Activated naive CD4-positive, alpha-beta T cell treated with anti-CD3 and anti-CD28 coated beads for 36 hours (primary cell): ENCODE measurements around the gene SEMA5B. TPM values are rescaled to one million over a fixed set of nuclear protein-coding genes. Genes with fewer than 3 reads are reported as not detected.
A peak's percentile ranks its signal among the peaks of the same experiment; 100 is the strongest.

Experiments used
- CTCF ChIA-PET: fragments of 350-600 bp; sonication (Branson Sonifier 250); formaldehyde crosslinking; loops from one replicate; lab custom pipeline; 2021; ENCODE audit warnings: antibody characterized with exemption; lab: Charles Lee
- DNase-seq: peaks from one replicate; pipeline ENCODE4 v3.0.0-alpha.2; 2020
- H3K27ac Mint-ChIP-seq: one replicate; pipeline ENCODE4 v1.8.0; 2021; ENCODE audit warnings: mild to moderate bottlenecking, mixed read lengths
- H3K27me3 Mint-ChIP-seq: one replicate; pipeline ENCODE4 v1.8.0; 2021; ENCODE audit warnings: low read depth, mixed read lengths
- H3K36me3 Mint-ChIP-seq: one replicate; pipeline ENCODE4 v1.8.0; 2021; ENCODE audit warnings: low read depth, mixed read lengths
- H3K4me1 Mint-ChIP-seq: one replicate; pipeline ENCODE4 v1.8.0; 2021; ENCODE audit warnings: low read depth, mixed read lengths
- H3K4me3 Mint-ChIP-seq: one replicate; pipeline ENCODE4 v1.8.0; 2021; ENCODE audit warnings: mild to moderate bottlenecking, moderate library complexity, mixed read lengths
- H3K9me3 Mint-ChIP-seq: one replicate; pipeline ENCODE4 v1.8.0; 2021; ENCODE audit warnings: mixed read lengths
- intact Hi-C: fragments of 100-400 bp; cut with micrococcal nuclease; formaldehyde crosslinking; loops from one replicate; pipeline ENCODE4 v1.15.1; 2023
- total RNA-seq, 2 experiments: library from RNA; stranded (reverse); gene quantifications; one replicate each; pipeline ENCODE4 v1.2.3, GENCODE V29; 2021

Gene SEMA5B
- total RNA-seq, 2 experiments from 2014 or later = not detected

GRCh38 chr3:122903171-122903570 lies 124.4 kb downstream of the SEMA5B start:
- peaks cover 3% of the 10 kb centered on the region for H3K9me3 Mint-ChIP-seq
- no peaks in the 10 kb centered on the region for H3K4me1 Mint-ChIP-seq
- H3K27me3 Mint-ChIP-seq = peaks cover 2% of the 10 kb centered on the region
- no peak for DNase-seq
- no peak overlapping the region for H3K4me3 Mint-ChIP-seq
- intact Hi-C loops = no loop called here
- no peaks in the 10 kb centered on the region for H3K36me3 Mint-ChIP-seq
- CTCF ChIA-PET = interaction anchor here (0.6 kb wide), 1 partner anchor 128 kb away, joined by 3 read pairs; no protein-coding TSS in a partner anchor
- H3K27ac Mint-ChIP-seq = no peak overlapping the region

GRCh38 chr3:122902326-122902725 lies 125.2 kb downstream of the SEMA5B start:
- Mint-ChIP-seq H3K27me3 (peaks cover 2% of the 10 kb centered on the region), H3K4me3 (no peak overlapping the region), H3K9me3 (peaks cover 3% of the 10 kb centered on the region), H3K27ac (no peak overlapping the region), H3K36me3 (no peaks in the 10 kb centered on the region), H3K4me1 (no peaks in the 10 kb centered on the region)
- CTCF ChIA-PET = no interaction called here
- DNase-seq = no peak
- intact Hi-C loops = no loop called here

- DNase-seq = no peak
- Mint-ChIP-seq H3K9me3 (no peaks in the 10 kb centered on the region), H3K27me3 (peaks cover 6% of the 10 kb centered on the region), H3K36me3 (no peaks in the 10 kb centered on the region), H3K27ac (no peak overlapping the region), H3K4me3 (no peak overlapping the region), H3K4me1 (peaks cover 5% of the 10 kb centered on the region)
- CTCF ChIA-PET = no interaction called here
- intact Hi-C loops = no loop called here
Observed at GRCh38 chr3:122898298-122898697, 129.3 kb downstream of the SEMA5B start.

- CTCF ChIA-PET = no interaction called here
- H3K27ac Mint-ChIP-seq = no peak overlapping the region
- H3K36me3 Mint-ChIP-seq = no peaks in the 10 kb centered on the region
- peaks cover 5% of the 10 kb centered on the region for H3K27me3 Mint-ChIP-seq
- peaks cover 19% of the 10 kb centered on the region for H3K4me1 Mint-ChIP-seq
- no peak for DNase-seq
- no peaks in the 10 kb centered on the region for H3K9me3 Mint-ChIP-seq
- intact Hi-C loops = loop anchor here (2.0 kb wide), 1 partner anchor 99 kb away; the partner anchor contains the start of gene SLC49A4
- no peak overlapping the region for H3K4me3 Mint-ChIP-seq
Observed at GRCh38 chr3:122893754-122894668, 133.6 kb downstream of the SEMA5B start.

DNA sequence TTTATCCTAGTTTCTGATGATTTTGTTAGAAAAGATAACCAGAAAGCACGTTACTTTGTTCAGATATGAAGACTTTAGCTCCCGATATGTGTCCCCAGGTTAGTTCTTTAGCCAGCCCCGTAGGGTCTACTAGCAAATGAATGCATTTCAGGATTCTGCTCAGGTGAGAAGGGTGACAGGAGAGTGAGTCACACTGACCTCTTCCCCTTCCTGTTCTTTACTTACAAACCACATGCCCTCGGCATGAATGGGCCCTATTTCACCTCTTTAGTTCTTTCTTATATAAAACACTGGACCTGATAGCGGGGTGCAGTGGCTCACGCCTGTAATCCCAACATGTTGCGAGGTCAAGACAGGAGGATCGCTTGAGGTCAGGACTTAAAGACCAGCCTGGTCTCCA lies 134.3 kb downstream of the SEMA5B start:
- CTCF ChIA-PET = no interaction called here
- Mint-ChIP-seq H3K27me3 (peaks cover 4% of the 10 kb centered on the region), H3K27ac (no peak overlapping the region), H3K4me3 (no peak overlapping the region), H3K9me3 (no peaks in the 10 kb centered on the region), H3K36me3 (no peaks in the 10 kb centered on the region), H3K4me1 (peaks cover 19% of the 10 kb centered on the region)
- intact Hi-C loops = loop anchor here (2.0 kb wide), 1 partner anchor 98 kb away; the partner anchor contains the start of gene SLC49A4
- DNase-seq = peak; percentile 29

- DNase-seq = no peak
- H3K27me3 Mint-ChIP-seq = peaks cover 4% of the 10 kb centered on the region
- CTCF ChIA-PET = interaction anchor here (0.7 to 1.1 kb wide), 2 partner anchors 51 to 542 kb away, joined by 3 read pairs; no protein-coding TSS in a partner anchor
- no peak overlapping the region for H3K27ac Mint-ChIP-seq
- no peak overlapping the region for H3K4me3 Mint-ChIP-seq
- H3K9me3 Mint-ChIP-seq = no peaks in the 10 kb centered on the region
- intact Hi-C loops = loop anchor here (2.0 kb wide), 1 partner anchor 98 kb away; the partner anchor contains the start of gene SLC49A4
- no peaks in the 10 kb centered on the region for H3K36me3 Mint-ChIP-seq
- peaks cover 19% of the 10 kb centered on the region for H3K4me1 Mint-ChIP-seq
Observed at GRCh38 chr3:122892118-122892960, 135.2 kb downstream of the SEMA5B start.

- CTCF ChIA-PET = interaction anchor here (1.1 to 1.3 kb wide), 2 partner anchors 52 to 135 kb away, joined by 3 read pairs; no protein-coding TSS in a partner anchor
- intact Hi-C loops = no loop called here
- Mint-ChIP-seq H3K27me3 (no peaks in the 10 kb centered on the region), H3K27ac (peak overlapping the region; percentile 31), H3K4me1 (peaks cover 19% of the 10 kb centered on the region), H3K4me3 (no peak overlapping the region), H3K9me3 (no peaks in the 10 kb centered on the region), H3K36me3 (no peaks in the 10 kb centered on the region)
- no peak for DNase-seq
Observed at GRCh38 chr3:122890720-122891220, 136.8 kb downstream of the SEMA5B start.

DNA sequence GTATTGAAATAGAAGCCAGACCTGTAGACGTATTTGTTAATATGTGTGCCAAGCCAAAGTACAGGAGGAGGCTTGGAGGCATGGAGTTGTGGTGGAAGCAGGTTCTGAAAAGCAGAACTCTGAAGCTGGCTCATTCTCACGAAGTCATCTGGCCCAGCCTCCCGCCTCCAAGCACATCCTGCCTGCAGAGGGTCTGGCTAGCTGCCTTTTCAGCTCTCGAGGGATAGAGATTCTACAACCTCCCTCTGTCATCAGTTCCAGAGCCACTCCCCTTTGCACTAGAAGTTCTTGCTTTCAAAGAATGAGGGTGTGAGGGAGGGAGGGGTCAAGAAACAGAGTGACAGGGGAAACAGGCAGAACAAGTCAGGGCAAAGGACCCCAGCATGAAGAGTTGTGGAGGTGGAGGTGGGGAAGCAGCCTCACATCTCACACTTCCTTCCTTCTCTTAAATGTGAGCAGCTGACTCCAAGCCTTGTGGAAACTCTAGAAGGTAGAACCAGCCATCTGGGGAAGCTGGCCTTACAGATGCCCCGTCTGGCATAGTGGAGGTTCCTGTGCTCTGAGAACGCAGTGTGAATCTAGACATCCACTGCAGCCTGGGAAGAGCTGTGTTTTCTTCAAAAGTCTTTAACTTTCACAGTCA lies 137.4 kb downstream of the SEMA5B start:
- CTCF ChIA-PET = interaction anchor here (0.8 to 1.4 kb wide), 3 partner anchors 63 to 497 kb away, joined by 3 read pairs; no protein-coding TSS in a partner anchor
- DNase-seq = peak; percentile 65
- Mint-ChIP-seq H3K36me3 (no peaks in the 10 kb centered on the region), H3K9me3 (no peaks in the 10 kb centered on the region), H3K27ac (peak overlapping the region; percentile 31), H3K27me3 (no peaks in the 10 kb centered on the region), H3K4me1 (peaks cover 19% of the 10 kb centered on the region), H3K4me3 (no peak overlapping the region)
- intact Hi-C loops = no loop called here

DNA sequence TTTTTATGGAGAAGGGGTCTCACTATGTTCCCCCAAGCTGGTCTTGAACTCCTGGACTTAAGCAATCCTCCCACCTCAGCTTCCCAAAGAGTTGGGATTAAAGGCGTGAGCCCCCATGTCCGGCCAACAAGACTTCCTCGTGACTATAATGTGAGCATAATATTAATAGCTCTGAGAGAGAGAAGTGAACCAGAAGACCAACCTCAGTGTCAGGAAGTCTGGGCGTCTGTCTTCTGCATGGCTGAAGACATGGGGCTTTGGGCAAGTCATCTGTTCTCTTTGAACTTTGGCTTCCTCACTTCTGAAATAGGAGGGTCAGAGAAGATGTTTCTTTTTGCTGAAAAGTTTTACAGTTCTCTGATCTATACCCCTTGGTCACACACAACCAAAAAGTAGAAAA lies 140.6 kb downstream of the SEMA5B start:
- no peak for DNase-seq

GRCh38 chr3:122886251-122886650 lies 141.3 kb downstream of the SEMA5B start:
- DNase-seq = no peak
- intact Hi-C loops = no loop called here
- no peaks in the 10 kb centered on the region for H3K36me3 Mint-ChIP-seq
- no peak overlapping the region for H3K27ac Mint-ChIP-seq
- no peaks in the 10 kb centered on the region for H3K9me3 Mint-ChIP-seq
- peaks cover 12% of the 10 kb centered on the region for H3K4me1 Mint-ChIP-seq
- H3K27me3 Mint-ChIP-seq = no peaks in the 10 kb centered on the region
- CTCF ChIA-PET = no interaction called here
- no peak overlapping the region for H3K4me3 Mint-ChIP-seq

More for the DNA sequence above, 140.6 kb downstream of the SEMA5B start:
- H3K27me3 Mint-ChIP-seq = no peaks in the 10 kb centered on the region
- H3K4me3 Mint-ChIP-seq = no peak overlapping the region
- H3K4me1 Mint-ChIP-seq = peaks cover 12% of the 10 kb centered on the region
- CTCF ChIA-PET = no interaction called here
- no peak overlapping the region for H3K27ac Mint-ChIP-seq
- intact Hi-C loops = no loop called here
- H3K9me3 Mint-ChIP-seq = no peaks in the 10 kb centered on the region
- no peaks in the 10 kb centered on the region for H3K36me3 Mint-ChIP-seq

GRCh38 chr3:122882361-122882947 lies 145.1 kb downstream of the SEMA5B start:
- Mint-ChIP-seq H3K4me1 (no peaks in the 10 kb centered on the region), H3K27ac (no peak overlapping the region), H3K36me3 (no peaks in the 10 kb centered on the region), H3K4me3 (no peak overlapping the region), H3K27me3 (no peaks in the 10 kb centered on the region), H3K9me3 (no peaks in the 10 kb centered on the region)
- intact Hi-C loops = no loop called here
- no peak for DNase-seq
- CTCF ChIA-PET = no interaction called here
